ENCODE data around the gene HABP2.

Gene HABP2

GRCh38 chr10:113603057-113603777 lies 50.4 kb downstream of the HABP2 start:
- no peak overlapping the region for H3K4me3 ChIP-seq (ENCODE audit: low read depth, low read length)
- H3K36me3 ChIP-seq, result no peaks in the 10 kb centered on the region
- no peak for TF ChIP-seq CTCF (IDR thresholded peaks at IDR 0.05; ENCODE audit: low read depth, low read length)
- no peaks in the 10 kb centered on the region for H3K27me3 ChIP-seq (ENCODE audit: insufficient read depth, low read depth, severe bottlenecking)
- no peak for DNase-seq
- H3K27ac ChIP-seq, result no peak overlapping the region
- H3K9me3 ChIP-seq (ENCODE audit: severe bottlenecking), result no peaks in the 10 kb centered on the region

DNA sequence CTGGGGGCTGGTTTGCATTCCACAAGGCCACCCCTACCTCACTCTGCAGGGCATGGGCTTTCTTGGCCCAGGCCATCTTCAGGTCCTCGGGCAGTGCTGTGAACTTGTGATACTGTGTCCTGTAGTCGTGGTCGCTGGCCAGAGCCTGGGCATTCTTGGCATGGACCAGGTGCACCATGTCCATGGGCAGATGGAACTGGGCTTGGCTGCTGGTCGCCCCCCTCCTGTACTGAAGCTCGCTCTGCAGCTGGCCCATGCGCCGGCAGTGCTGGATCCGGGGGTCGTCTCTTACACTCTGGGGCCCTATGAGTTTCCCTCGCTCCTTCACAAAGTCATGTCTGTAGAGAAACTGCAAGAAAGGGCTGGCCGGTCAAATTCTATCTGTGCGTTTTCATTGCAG lies 51.7 kb downstream of the HABP2 start:
- H3K9me3 ChIP-seq (ENCODE audit: severe bottlenecking), result no peaks in the 10 kb centered on the region
- DNase-seq, result no peak
- H3K27ac ChIP-seq, result no peak overlapping the region
- no peaks in the 10 kb centered on the region for H3K36me3 ChIP-seq
- no peak for TF ChIP-seq CTCF (IDR thresholded peaks at IDR 0.05; ENCODE audit: low read depth, low read length)
- no peak overlapping the region for H3K4me3 ChIP-seq (ENCODE audit: low read depth, low read length)
- H3K27me3 ChIP-seq (ENCODE audit: insufficient read depth, low read depth, severe bottlenecking), result no peaks in the 10 kb centered on the region

GRCh38 chr10:113605268-113605978 lies 52.6 kb downstream of the HABP2 start:
- no peak for TF ChIP-seq CTCF (IDR thresholded peaks at IDR 0.05; ENCODE audit: low read depth, low read length)
- H3K36me3 ChIP-seq, result no peaks in the 10 kb centered on the region
- no peaks in the 10 kb centered on the region for H3K27me3 ChIP-seq (ENCODE audit: insufficient read depth, low read depth, severe bottlenecking)
- no peak for DNase-seq
- no peak overlapping the region for H3K27ac ChIP-seq
- H3K9me3 ChIP-seq (ENCODE audit: severe bottlenecking), result no peaks in the 10 kb centered on the region
- H3K4me3 ChIP-seq (ENCODE audit: low read depth, low read length), result no peak overlapping the region

GRCh38 chr10:113609704-113610108 lies 56.9 kb downstream of the HABP2 start:
- no peak for DNase-seq
- H3K27ac ChIP-seq, result no peak overlapping the region
- H3K36me3 ChIP-seq, result no peaks in the 10 kb centered on the region
- H3K27me3 ChIP-seq (ENCODE audit: insufficient read depth, low read depth, severe bottlenecking), result no peaks in the 10 kb centered on the region
- no peaks in the 10 kb centered on the region for H3K9me3 ChIP-seq (ENCODE audit: severe bottlenecking)
- no peak for TF ChIP-seq CTCF (IDR thresholded peaks at IDR 0.05; ENCODE audit: low read depth, low read length)
- H3K4me3 ChIP-seq (ENCODE audit: low read depth, low read length), result no peak overlapping the region

DNA sequence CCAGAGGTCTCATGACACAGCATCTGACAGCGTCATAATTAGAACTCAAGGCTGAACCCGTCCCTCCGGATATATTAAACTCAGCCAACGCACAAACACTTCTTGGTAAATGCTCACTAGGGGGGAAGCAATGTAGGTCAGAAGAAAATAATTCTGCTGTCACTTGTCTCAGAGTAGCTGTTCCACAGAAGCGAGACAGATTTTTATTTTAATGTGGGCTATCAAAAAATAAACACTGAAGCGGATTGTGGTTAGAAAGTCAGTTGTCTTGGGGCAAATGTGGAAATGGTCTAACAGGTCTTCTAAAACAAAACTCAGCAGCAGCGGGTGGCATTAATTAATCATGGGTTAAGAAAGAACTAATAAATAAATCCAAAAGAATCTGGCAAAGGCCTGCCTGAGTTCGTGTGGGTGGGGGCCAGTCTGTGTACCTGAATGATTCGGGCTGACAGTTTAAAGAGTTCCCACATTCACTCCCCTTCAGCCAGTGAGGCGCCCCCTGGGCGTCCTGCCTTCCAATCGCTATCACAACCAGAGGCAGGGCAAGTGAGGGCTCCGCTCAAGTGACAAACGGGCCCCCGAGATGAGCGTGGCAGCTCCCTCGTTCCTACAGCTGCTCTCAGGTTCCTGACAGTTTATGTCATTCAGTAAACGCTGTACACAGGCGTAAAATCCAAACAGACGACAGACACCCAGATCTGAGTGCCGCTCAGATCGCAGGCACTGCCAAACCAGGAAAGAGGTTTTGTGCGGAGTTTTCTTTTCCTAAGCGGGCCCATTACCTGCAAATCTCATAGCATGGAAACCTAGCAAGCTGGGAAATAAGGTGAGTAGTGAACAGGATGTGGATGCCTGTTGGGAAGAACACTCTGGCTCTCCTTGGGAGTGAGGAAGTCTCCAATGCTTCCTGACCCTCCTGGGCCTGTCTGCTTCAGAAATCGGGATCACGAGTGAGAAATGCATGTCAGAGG lies 58.1 kb downstream of the HABP2 start:
- H3K9me3 ChIP-seq (ENCODE audit: severe bottlenecking), result no peaks in the 10 kb centered on the region
- H3K36me3 ChIP-seq, result no peaks in the 10 kb centered on the region
- no peaks in the 10 kb centered on the region for H3K27me3 ChIP-seq (ENCODE audit: insufficient read depth, low read depth, severe bottlenecking)
- no peak overlapping the region for H3K4me3 ChIP-seq (ENCODE audit: low read depth, low read length)
- H3K27ac ChIP-seq, result no peak overlapping the region
- no peak for TF ChIP-seq CTCF (IDR thresholded peaks at IDR 0.05; ENCODE audit: low read depth, low read length)
- no peak for DNase-seq
